CD4-positive, alpha-beta T cell (primary cell): ENCODE results near the gene LAPTM5. TPM values are rescaled to one million over a fixed set of nuclear protein-coding genes. Genes with fewer than 3 reads are reported as not detected.

Experiments
- ATAC-seq: fragments of 200-7000 bp; cut with Tn5 transposase; one replicate; pipeline ENCODE4 v1.10.0; 2022; ENCODE audit warnings: mild to moderate bottlenecking; ENCODE audit not compliant: poor library complexity
- CTCF ChIA-PET: fragments of 350-600 bp; sonication (Branson Sonifier 250); formaldehyde crosslinking; loops from one replicate; lab custom pipeline; 2021; ENCODE audit warnings: antibody characterized with exemption, inconsistent platforms; lab: Charles Lee
- POLR2A ChIA-PET: fragments of 350-600 bp; sonication (Branson Sonifier 250); formaldehyde crosslinking; loops from one replicate; lab custom pipeline; 2021; ENCODE audit warnings: antibody characterized with exemption, inconsistent platforms; lab: Charles Lee
- DNase-seq, 14 experiments: peaks; one replicate each; pipeline ENCODE4 v3.0.0-alpha.2; 2013 to 2020; ENCODE audit warnings: mixed read lengths in 2 of 14
- H3K27ac ChIP-seq, 2 donors: one replicate each; pipeline versions ENCODE4 v1.5.1 to v1.7.0; 2013; ENCODE audit warnings: low read length in 2 of 2, low read depth in 1 of 2, mild to moderate bottlenecking in 1 of 2
- H3K27me3 ChIP-seq, 2 experiments: 1 replicate in 1 of 2; 2 replicates in 1 of 2; pipeline versions ENCODE4 v1.6.1 to v1.7.0; 2013; ENCODE audit warnings: low read length in 2 of 2, control low read depth in 1 of 2, mild to moderate bottlenecking in 1 of 2, moderate library complexity in 1 of 2; ENCODE audit not compliant: insufficient read depth in 2 of 2, control insufficient read depth in 1 of 2
- H3K36me3 ChIP-seq: one replicate; pipeline ENCODE4 v1.6.1; 2013; ENCODE audit warnings: low read length, control low read depth; ENCODE audit not compliant: insufficient read depth
- H3K4me1 ChIP-seq: one replicate; pipeline ENCODE4 v1.6.1; 2013; ENCODE audit warnings: low read length, control low read depth; ENCODE audit not compliant: insufficient read depth
- H3K4me3 ChIP-seq: one replicate; pipeline ENCODE4 v1.5.1; 2013; ENCODE audit warnings: mild to moderate bottlenecking, low read length, moderate library complexity
- H3K9me3 ChIP-seq, 2 experiments: 1 replicate in 1 of 2; 2 replicates in 1 of 2; pipeline versions ENCODE4 v1.6.1 to v1.7.0; 2013; ENCODE audit warnings: low read length in 2 of 2, mild to moderate bottlenecking in 2 of 2, control low read depth in 1 of 2, moderate library complexity in 1 of 2; ENCODE audit not compliant: control insufficient read depth in 1 of 2, insufficient read depth in 1 of 2
- H3K27ac Mint-ChIP-seq: one replicate; pipeline ENCODE4 v1.8.0; 2020; ENCODE audit warnings: mixed read lengths
- H3K27me3 Mint-ChIP-seq: one replicate; pipeline ENCODE4 v1.8.0; 2021; ENCODE audit warnings: mixed read lengths
- H3K36me3 Mint-ChIP-seq: one replicate; pipeline ENCODE4 v1.8.0; 2021; ENCODE audit warnings: low read depth, mixed read lengths
- H3K4me1 Mint-ChIP-seq: one replicate; pipeline ENCODE4 v1.8.0; 2021; ENCODE audit warnings: low read depth, mixed read lengths
- H3K4me3 Mint-ChIP-seq: one replicate; pipeline ENCODE4 v1.8.0; 2020; ENCODE audit warnings: mild to moderate bottlenecking, mixed read lengths
- H3K9me3 Mint-ChIP-seq: one replicate; pipeline ENCODE4 v1.8.0; 2020; ENCODE audit warnings: mixed read lengths
- CTCF ChIP-seq: fragments of 200-600 bp; IDR thresholded peaks from one replicate; pipeline ENCODE4 v1.8.0; 2022; ENCODE audit warnings: antibody characterized with exemption, mild to moderate bottlenecking
- intact Hi-C, 2 experiments: fragments of 100-400 bp; cut with DNase I in 1 of 2; cut with micrococcal nuclease in 1 of 2; formaldehyde crosslinking; loops; one replicate each; pipeline versions ENCODE4 v1.15.1 to v1.9.0; 2023 to 2025; cut with DNase I, micrococcal nuclease
- total RNA-seq, 174 experiments: library from RNA in 2 of 174; stranded (reverse) in 2 of 174; gene quantifications; one replicate each; pipeline ENCODE4 v1.2.3 and lab custom pipeline; 2021 to 2026

LAPTM5 gene
- total RNA-seq, 2 experiments from 2014 or later = 625 to 642 TPM

GRCh38 chr1:30718091-30718635 lies 39.4 kb downstream of the LAPTM5 start:
- peak; percentile 99 to 100 (median 100) for DNase-seq
- Histone ChIP-seq H3K4me3 (peak overlapping the region; percentile 56), H3K36me3 (peaks cover 11% of the 10 kb centered on the region), H3K27me3 (no peaks in the 10 kb centered on the region), H3K4me1 (peaks cover 44% of the 10 kb centered on the region), H3K27ac (peak overlapping the region; percentile 7 to 76), H3K9me3 (peaks cover 7 to 14% of the 10 kb centered on the region in 2 experiments)
- peak; percentile 83 for ATAC-seq
- TF ChIP-seq CTCF = no peak
- POLR2A ChIA-PET = interaction anchor here (0.6 to 5.5 kb wide), 18 partner anchors 10 to 1933 kb away, joined by 4 to 98 read pairs (median 8); partner anchors contain the start of genes LAPTM5, RBBP4, SNRNP40 and SRSF4
- peaks cover 29% of the 10 kb centered on the region for H3K4me1 Mint-ChIP-seq
- intact Hi-C loops = loop anchor here (2.0 to 10.0 kb wide), 9 partner anchors 31 to 1481 kb away; partner anchors contain the start of genes LAPTM5 (in 1 of the 2), PTPRU (in 1 of the 2), PUM1 (in 1 of the 2) and SNRNP40 (in 1 of the 2)
- CTCF ChIA-PET = interaction anchor here (0.7 to 5.6 kb wide), 11 partner anchors 15 to 211 kb away, joined by 3 to 87 read pairs (median 10); partner anchors contain the start of gene LAPTM5
- peak overlapping the region; percentile 92 for H3K27ac Mint-ChIP-seq
- H3K27me3 Mint-ChIP-seq = no peaks in the 10 kb centered on the region
- peaks cover 3% of the 10 kb centered on the region for H3K9me3 Mint-ChIP-seq
- peaks cover 21% of the 10 kb centered on the region for H3K36me3 Mint-ChIP-seq
- H3K4me3 Mint-ChIP-seq = peak overlapping the region; percentile 95

- H3K4me1 ChIP-seq = peaks cover 31% of the 10 kb centered on the region
- no peaks in the 10 kb centered on the region for H3K27me3 Mint-ChIP-seq
- ATAC-seq = no peak
- H3K9me3 Mint-ChIP-seq = peaks cover 3% of the 10 kb centered on the region
- H3K9me3 ChIP-seq = peaks cover 7 to 14% of the 10 kb centered on the region in 2 experiments
- ChIA-PET POLR2A (interaction anchor here (1.2 kb wide), 1 partner anchor 12 kb away, joined by 4 read pairs; no protein-coding TSS in a partner anchor), CTCF (interaction anchor here (1.2 kb wide), 1 partner anchor 9 kb away, joined by 4 read pairs; no protein-coding TSS in a partner anchor)
- no peak for TF ChIP-seq CTCF
- peaks cover 29% of the 10 kb centered on the region for H3K4me1 Mint-ChIP-seq
- peaks cover 12% of the 10 kb centered on the region for H3K36me3 Mint-ChIP-seq
- peak overlapping the region; percentile 85 for H3K4me3 Mint-ChIP-seq
- H3K27ac ChIP-seq = no peak overlapping the region
- peak overlapping the region; percentile 92 for H3K27ac Mint-ChIP-seq
- H3K27me3 ChIP-seq = no peaks in the 10 kb centered on the region
- H3K4me3 ChIP-seq = no peak overlapping the region
- peak in 1 of 14 experiments; percentile 52 for DNase-seq
- no peaks in the 10 kb centered on the region for H3K36me3 ChIP-seq
- intact Hi-C loops = loop anchor here (5.0 to 10.0 kb wide), 6 partner anchors 196 to 1479 kb away; partner anchors contain the start of genes PTPRU (in 1 of the 2) and PUM1 (in 1 of the 2)
These were observed 40.9 kb downstream of the LAPTM5 start for GRCh38 chr1:30716646-30717045.

- no peak for TF ChIP-seq CTCF
- Histone ChIP-seq H3K4me1 (peaks cover 30% of the 10 kb centered on the region), H3K27ac (no peak overlapping the region), H3K36me3 (no peaks in the 10 kb centered on the region), H3K9me3 (peaks cover 7 to 14% of the 10 kb centered on the region in 2 experiments), H3K4me3 (no peak overlapping the region), H3K27me3 (no peaks in the 10 kb centered on the region)
- H3K4me3 Mint-ChIP-seq = no peak overlapping the region
- H3K9me3 Mint-ChIP-seq = peaks cover 3% of the 10 kb centered on the region
- intact Hi-C loops = loop anchor here (5.0 to 10.0 kb wide), 6 partner anchors 196 to 1479 kb away; partner anchors contain the start of genes PTPRU (in 1 of the 2) and PUM1 (in 1 of the 2)
- peaks cover 12% of the 10 kb centered on the region for H3K36me3 Mint-ChIP-seq
- no peaks in the 10 kb centered on the region for H3K27me3 Mint-ChIP-seq
- no peak for DNase-seq
- no peak for ATAC-seq
- ChIA-PET CTCF (interaction anchor here (1.2 kb wide), 1 partner anchor 9 kb away, joined by 4 read pairs; no protein-coding TSS in a partner anchor), POLR2A (no interaction called here)
- H3K27ac Mint-ChIP-seq = peak overlapping the region; percentile 20
- peaks cover 26% of the 10 kb centered on the region for H3K4me1 Mint-ChIP-seq
These were observed 41.7 kb downstream of the LAPTM5 start for GRCh38 chr1:30715886-30716285.
